Choroid plexus epithelial cell (primary cell): ENCODE data around the gene NEMP1.

Experiments used
- DNase-seq: peaks from one replicate; pipeline ENCODE4 v3.0.0-alpha.2; 2010; ENCODE audit warnings: low read depth
- H3K4me3 ChIP-seq: 2 replicates; pipeline ENCODE4 v1.5.1; 2011; ENCODE audit warnings: low read depth, mild to moderate bottlenecking, control low read depth, low read length, moderate library complexity
- CTCF ChIP-seq: conservative IDR thresholded peaks from 2 replicates; pipeline ENCODE4 v1.5.1; 2011; ENCODE audit warnings: low read depth, mild to moderate bottlenecking, control low read depth, inconsistent platforms, low read length, moderate library complexity

Gene NEMP1

DNA sequence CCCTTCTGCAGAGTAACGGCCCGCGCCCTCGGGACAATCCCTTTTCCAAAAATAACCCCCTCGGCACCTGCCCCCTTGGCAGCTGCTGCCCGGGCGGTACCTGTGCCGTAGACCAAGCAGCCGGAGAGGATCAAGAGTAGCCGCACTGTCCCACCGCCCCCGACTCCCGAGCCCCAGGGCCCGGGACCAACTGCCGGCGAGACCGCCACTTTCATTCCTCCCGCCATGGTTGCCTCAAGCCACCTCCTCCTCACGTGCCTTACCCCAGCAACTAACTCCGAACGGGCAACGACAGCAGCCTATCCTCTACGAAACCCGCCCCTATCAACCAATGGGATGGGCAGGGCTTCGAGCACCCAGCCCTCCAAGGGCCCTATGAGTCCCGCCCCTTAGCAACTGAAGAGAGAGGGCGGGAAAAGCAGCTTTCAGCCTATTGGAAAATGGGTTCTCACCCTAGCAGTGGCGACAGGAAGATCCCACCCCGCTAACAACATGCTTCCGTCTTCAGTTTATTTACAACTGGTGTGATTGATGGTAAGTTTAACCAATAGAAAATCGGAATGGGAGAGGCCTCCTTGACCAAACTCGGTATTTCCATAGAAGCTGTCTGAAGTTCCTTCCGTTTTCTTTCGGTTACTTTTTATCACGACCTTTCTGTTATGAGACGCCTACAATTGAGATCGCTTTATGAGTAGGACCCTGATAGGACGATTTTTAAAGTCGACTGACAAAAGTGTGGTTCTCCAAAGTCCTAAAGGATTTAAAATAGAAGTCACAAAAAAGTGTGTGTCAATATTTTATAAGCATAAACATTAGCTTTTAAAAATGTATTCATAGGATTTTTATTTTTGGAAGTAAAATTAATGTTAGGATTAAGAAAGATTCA lies at the start of gene NEMP1:
TSS of gene NEMP1 (minus strand) at position 273 of the 886 bp plus-strand sequence. CDS start at position 227, 46 bp downstream.
- TF ChIP-seq CTCF: no peak
- DNase-seq: peak; percentile 100
- peak within 1 kb of the TSS; percentile 68 for H3K4me3 ChIP-seq

DNA sequence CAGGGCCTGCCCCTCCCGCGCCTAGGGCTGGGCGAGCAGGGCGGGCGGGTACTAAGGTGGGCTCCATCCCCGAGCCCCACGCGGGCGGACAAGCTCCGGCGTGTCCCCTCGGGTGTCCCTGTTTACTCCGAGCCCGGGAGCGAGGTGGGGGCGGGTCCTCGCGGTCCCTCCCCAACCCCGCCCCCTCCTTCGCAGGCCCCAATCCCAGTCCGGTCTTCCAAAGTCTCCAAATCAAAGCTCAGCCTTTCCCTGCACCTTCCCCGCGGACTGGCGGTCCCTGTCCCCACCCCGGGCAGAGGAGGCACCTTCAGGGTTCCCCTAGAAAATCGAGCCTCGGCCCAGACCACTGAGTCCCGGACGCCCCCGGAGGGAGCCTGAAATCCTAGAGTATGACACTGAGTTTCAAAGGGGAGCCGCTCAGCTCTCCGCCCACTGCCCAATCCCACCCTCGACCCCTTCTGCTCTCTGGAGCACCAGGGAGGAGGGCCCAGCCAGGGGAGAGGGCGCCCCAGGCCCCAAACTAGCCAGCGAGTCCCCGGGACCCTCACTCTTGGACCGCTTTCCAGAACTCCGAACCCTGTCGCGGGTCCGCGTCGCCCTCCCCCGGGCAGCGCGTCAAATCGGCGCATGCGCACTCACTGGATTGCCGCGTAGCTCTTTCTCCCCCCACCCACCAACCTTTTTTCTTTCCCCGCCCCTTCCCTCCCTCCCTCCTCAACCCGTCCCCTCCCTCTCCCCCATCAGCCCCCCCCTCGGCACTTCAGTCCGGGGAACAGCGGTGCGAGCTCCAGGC lies 49.3 kb upstream of the NEMP1 start, which contains the start of gene LRP1:
TSS of gene LRP1 (plus strand) at position 758 of the 793 bp plus-strand sequence. CDS start 482 bp downstream, outside the sequence.
- no peak for TF ChIP-seq CTCF
- peak within 1 kb of the TSS; percentile 85 for H3K4me3 ChIP-seq
- peak; percentile 86 for DNase-seq

DNA sequence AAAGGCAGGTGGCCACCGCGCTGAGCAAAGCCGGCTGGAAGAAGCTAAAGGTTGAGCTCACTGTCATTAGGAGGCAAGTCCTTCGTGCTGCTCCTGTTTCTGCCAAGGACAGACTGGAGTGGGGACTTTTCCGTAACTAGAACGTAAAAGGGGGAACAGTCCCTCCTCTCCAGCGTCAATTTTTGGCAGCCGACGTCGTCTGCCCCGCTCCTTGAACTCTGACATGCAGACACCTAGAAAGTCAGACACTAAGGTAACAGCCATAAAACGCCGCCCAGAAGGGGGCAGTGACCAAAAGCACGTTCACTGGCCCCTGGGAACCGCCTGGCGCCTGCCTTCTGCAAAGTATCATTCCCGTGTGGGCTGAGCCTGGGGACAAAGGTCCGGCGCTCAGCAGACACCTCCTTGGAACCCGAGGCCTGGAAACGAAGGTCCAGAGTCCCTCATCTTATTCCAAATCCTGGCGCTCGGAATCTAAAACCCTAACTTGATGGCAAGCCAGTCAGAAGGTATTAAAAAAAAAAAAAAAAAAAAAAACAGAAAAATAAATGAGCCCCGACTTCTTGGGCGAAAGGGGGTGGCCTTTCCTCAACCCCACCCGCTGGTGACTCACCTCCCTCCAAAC lies 48.6 kb upstream of the NEMP1 start:
- DNase-seq: no peak

GRCh38 chr12:57126561-57126960 lies 48.0 kb upstream of the NEMP1 start:
- no peak overlapping the region for H3K4me3 ChIP-seq
- no peak for TF ChIP-seq CTCF

More for the DNA sequence above, 48.6 kb upstream of the NEMP1 start:
- H3K4me3 ChIP-seq: peak overlapping the region; percentile 85
- peak; percentile 40 for TF ChIP-seq CTCF

GRCh38 chr12:57126061-57126460 lies 47.5 kb upstream of the NEMP1 start:
- no peak for TF ChIP-seq CTCF
- no peak overlapping the region for H3K4me3 ChIP-seq
- DNase-seq: no peak

More at GRCh38 chr12:57126561-57126960, 48.0 kb upstream of the NEMP1 start:
- DNase-seq: no peak

GRCh38 chr12:57124261-57124877 lies 45.8 kb upstream of the NEMP1 start:
- H3K4me3 ChIP-seq: no peak overlapping the region
- peak; percentile 81 for DNase-seq
- TF ChIP-seq CTCF: peak; percentile 90
